Activated T-cell treated with anti-CD3 and anti-CD28 coated beads, Interleukin-2, amount 50 U/mL, for 72 hours (primary cell): ENCODE results near the gene JAZF1. TPM values are rescaled to one million over a fixed set of nuclear protein-coding genes. Genes with fewer than 3 reads are reported as not detected.

Source experiments
- ATAC-seq, 2 donors: fragments of 150-1000 bp; cut with Tn5 transposase; replicated peaks in 1 of 2; 2 replicates each; pipeline ENCODE4 v1.10.0; 2021; ENCODE audit warnings: moderate library complexity in 2 of 2, mild to moderate bottlenecking in 1 of 2
- DNase-seq, 2 donors: peaks; one replicate each; pipeline ENCODE4 v3.0.0; 2021 to 2022; ENCODE audit warnings: mixed read lengths in 1 of 2
- H3K27ac Mint-ChIP-seq: one replicate; pipeline ENCODE4 v1.8.0; 2022; ENCODE audit warnings: mild to moderate bottlenecking, moderate library complexity, mixed read lengths
- H3K27me3 Mint-ChIP-seq: one replicate; pipeline ENCODE4 v1.8.0; 2022; ENCODE audit warnings: low read depth, mixed read lengths
- H3K36me3 Mint-ChIP-seq, 2 donors: one replicate each; pipeline ENCODE4 v1.8.0; 2022; ENCODE audit warnings: mixed read lengths in 2 of 2, mild to moderate bottlenecking in 1 of 2; ENCODE audit not compliant: insufficient read depth in 2 of 2
- H3K4me1 Mint-ChIP-seq: one replicate; pipeline ENCODE4 v1.8.0; 2022; ENCODE audit warnings: low read depth, mixed read lengths
- H3K4me3 Mint-ChIP-seq, 2 donors: one replicate each; pipeline ENCODE4 v1.8.0; 2022; ENCODE audit warnings: mild to moderate bottlenecking in 2 of 2, mixed read lengths in 2 of 2, moderate library complexity in 2 of 2
- H3K9me3 Mint-ChIP-seq, 2 donors: one replicate each; pipeline ENCODE4 v1.8.0; 2022; ENCODE audit warnings: mixed read lengths in 2 of 2
- total RNA-seq, 2 donors: library from RNA; stranded (reverse); gene quantifications; one replicate each; pipeline ENCODE4 v1.2.3, GENCODE V29; 2022

JAZF1 gene
- total RNA-seq, 2 donors from 2014 or later = 4.3 to 7.9 TPM

GRCh38 chr7:28038175-28038797 lies 142.3 kb downstream of the JAZF1 start:
- no peak overlapping the region for H3K27ac Mint-ChIP-seq
- ATAC-seq = no peak
- peaks cover 55% of the 10 kb centered on the region for H3K27me3 Mint-ChIP-seq
- no peak overlapping the region for H3K4me3 Mint-ChIP-seq
- no peak for DNase-seq
- H3K9me3 Mint-ChIP-seq = peaks cover 3 to 4% of the 10 kb centered on the region in 2 donors
- peaks cover 47% of the 10 kb centered on the region for H3K4me1 Mint-ChIP-seq
- peaks cover 3 to 6% of the 10 kb centered on the region in 2 donors for H3K36me3 Mint-ChIP-seq

GRCh38 chr7:28037220-28038010 lies 143.2 kb downstream of the JAZF1 start:
- H3K27ac Mint-ChIP-seq = peak overlapping the region; percentile 77
- H3K27me3 Mint-ChIP-seq = peaks cover 55% of the 10 kb centered on the region
- H3K4me3 Mint-ChIP-seq = peak overlapping the region; percentile 30 to 60
- H3K36me3 Mint-ChIP-seq = peaks cover 3 to 4% of the 10 kb centered on the region in 2 donors
- peak; percentile 87 for ATAC-seq
- peak; percentile 34 to 45 for DNase-seq
- H3K4me1 Mint-ChIP-seq = peaks cover 46% of the 10 kb centered on the region
- peaks cover 3 to 4% of the 10 kb centered on the region in 2 donors for H3K9me3 Mint-ChIP-seq

GRCh38 chr7:28036696-28037095 lies 143.9 kb downstream of the JAZF1 start:
- Mint-ChIP-seq H3K36me3 (peaks cover under 1% of the 10 kb centered on the region in 2 donors), H3K27me3 (peaks cover 49% of the 10 kb centered on the region), H3K4me3 (peak overlapping the region; percentile 30 to 60), H3K4me1 (peaks cover 39% of the 10 kb centered on the region), H3K27ac (peak overlapping the region; percentile 77), H3K9me3 (peaks cover under 1% of the 10 kb centered on the region in 2 donors)
- peak; percentile 1 to 17 for ATAC-seq
- DNase-seq = no peak

DNA sequence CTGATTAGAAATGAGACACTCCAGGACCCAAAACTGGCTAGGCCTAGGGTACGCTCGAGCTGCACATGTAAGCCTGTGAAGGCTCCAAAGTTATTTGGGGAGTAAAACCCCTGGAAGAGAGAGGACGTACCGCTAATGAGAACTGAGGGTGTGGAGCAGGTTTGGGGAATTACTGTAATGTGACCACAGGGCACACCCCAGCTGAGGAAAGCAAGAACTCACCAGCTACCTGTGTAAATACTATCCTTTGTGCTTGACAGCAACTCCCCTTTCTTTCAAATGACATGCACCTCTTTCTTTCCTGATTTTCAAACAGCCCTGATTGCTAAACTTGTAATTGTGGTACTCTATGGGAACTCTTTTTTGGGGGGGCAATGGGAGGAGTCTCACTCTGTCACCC lies 147.2 kb downstream of the JAZF1 start:
- H3K4me3 Mint-ChIP-seq = no peak overlapping the region
- peaks cover 23% of the 10 kb centered on the region for H3K27me3 Mint-ChIP-seq
- no peak for ATAC-seq
- peaks cover 22% of the 10 kb centered on the region for H3K4me1 Mint-ChIP-seq
- DNase-seq = no peak
- no peak overlapping the region for H3K27ac Mint-ChIP-seq
- H3K9me3 Mint-ChIP-seq = no peaks in the 10 kb centered on the region
- no peaks in the 10 kb centered on the region for H3K36me3 Mint-ChIP-seq

DNA sequence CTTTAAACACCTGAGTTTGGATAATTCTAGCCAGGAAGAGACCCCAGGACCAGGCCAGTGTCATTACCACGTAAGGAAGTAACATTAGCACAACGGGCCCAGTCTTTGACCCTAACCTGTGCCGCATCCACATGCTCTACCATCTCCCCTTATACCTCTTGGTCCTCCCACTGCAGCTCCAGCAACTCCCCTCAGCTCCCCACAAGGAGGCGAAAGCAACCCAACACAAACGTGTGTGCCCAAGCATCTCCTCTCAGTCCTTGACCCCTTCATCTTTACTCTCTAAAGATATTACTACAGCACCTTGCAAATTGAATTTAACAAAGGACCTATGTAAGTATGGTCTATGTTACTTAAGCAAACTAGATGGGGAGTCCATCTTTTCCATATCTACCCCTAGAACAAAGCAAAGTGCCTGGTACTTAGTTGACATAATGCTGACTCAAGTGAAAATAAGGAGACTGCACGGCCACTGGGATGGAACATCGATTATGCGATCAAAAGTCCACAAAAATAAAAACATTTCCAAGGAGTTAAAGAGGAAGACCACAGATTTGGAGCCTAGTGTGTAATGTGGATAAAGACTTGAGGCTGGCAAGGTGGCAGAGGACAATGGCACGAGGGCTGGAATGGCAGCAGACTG lies 147.7 kb downstream of the JAZF1 start:
- Mint-ChIP-seq H3K4me1 (peaks cover 17% of the 10 kb centered on the region), H3K27ac (no peak overlapping the region), H3K27me3 (peaks cover 21% of the 10 kb centered on the region), H3K36me3 (no peaks in the 10 kb centered on the region), H3K4me3 (no peak overlapping the region), H3K9me3 (no peaks in the 10 kb centered on the region)
- ATAC-seq = no peak
- DNase-seq = no peak

- no peak for DNase-seq
- Mint-ChIP-seq H3K27me3 (peaks cover 7% of the 10 kb centered on the region), H3K27ac (no peak overlapping the region), H3K4me1 (no peaks in the 10 kb centered on the region), H3K4me3 (no peak overlapping the region), H3K9me3 (no peaks in the 10 kb centered on the region), H3K36me3 (no peaks in the 10 kb centered on the region)
- no peak for ATAC-seq
Measured at GRCh38 chr7:28029051-28029450, 151.5 kb downstream of the JAZF1 start.

- H3K4me3 Mint-ChIP-seq = no peak overlapping the region
- no peak for DNase-seq
- H3K9me3 Mint-ChIP-seq = no peaks in the 10 kb centered on the region
- H3K4me1 Mint-ChIP-seq = no peaks in the 10 kb centered on the region
- H3K27ac Mint-ChIP-seq = no peak overlapping the region
- no peak for ATAC-seq
- H3K36me3 Mint-ChIP-seq = no peaks in the 10 kb centered on the region
- H3K27me3 Mint-ChIP-seq = peaks cover 7% of the 10 kb centered on the region
Measured at GRCh38 chr7:28028471-28028870, 152.1 kb downstream of the JAZF1 start.

GRCh38 chr7:28026237-28026636 lies 154.4 kb downstream of the JAZF1 start:
- Mint-ChIP-seq H3K27me3 (no peaks in the 10 kb centered on the region), H3K4me1 (no peaks in the 10 kb centered on the region), H3K27ac (no peak overlapping the region), H3K36me3 (no peaks in the 10 kb centered on the region), H3K9me3 (no peaks in the 10 kb centered on the region), H3K4me3 (no peak overlapping the region)
- no peak for DNase-seq
- ATAC-seq = no peak

DNA sequence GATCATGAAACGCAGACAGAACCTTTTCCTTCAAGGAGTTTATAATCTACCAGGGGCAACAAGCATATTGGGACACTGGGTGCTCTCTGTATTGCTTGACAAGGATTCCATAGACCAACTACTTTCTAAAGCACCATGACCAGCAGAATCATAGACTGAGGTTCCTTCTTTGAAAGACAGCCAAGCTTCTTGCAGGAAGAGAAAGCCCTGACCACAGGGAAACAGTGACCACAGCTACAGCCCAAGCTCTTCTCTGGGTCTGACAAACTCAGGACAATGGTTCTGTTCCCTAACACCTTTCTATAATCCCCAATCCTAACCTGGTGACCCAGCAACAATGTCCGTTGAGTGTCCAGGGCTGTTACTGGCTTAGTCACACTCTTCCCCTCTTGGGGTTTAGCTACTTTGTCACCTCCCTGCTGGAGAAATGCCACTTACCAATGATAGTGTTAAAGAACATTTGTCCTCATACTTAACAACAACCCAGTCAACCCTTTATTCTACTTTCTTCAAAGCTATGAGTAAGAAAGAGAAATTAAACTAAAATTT lies 155.7 kb downstream of the JAZF1 start:
- H3K27ac Mint-ChIP-seq = no peak overlapping the region
- no peaks in the 10 kb centered on the region for H3K36me3 Mint-ChIP-seq
- H3K9me3 Mint-ChIP-seq = no peaks in the 10 kb centered on the region
- no peak for DNase-seq
- H3K4me3 Mint-ChIP-seq = no peak overlapping the region
- no peak for ATAC-seq
- no peaks in the 10 kb centered on the region for H3K4me1 Mint-ChIP-seq
- no peaks in the 10 kb centered on the region for H3K27me3 Mint-ChIP-seq

DNA sequence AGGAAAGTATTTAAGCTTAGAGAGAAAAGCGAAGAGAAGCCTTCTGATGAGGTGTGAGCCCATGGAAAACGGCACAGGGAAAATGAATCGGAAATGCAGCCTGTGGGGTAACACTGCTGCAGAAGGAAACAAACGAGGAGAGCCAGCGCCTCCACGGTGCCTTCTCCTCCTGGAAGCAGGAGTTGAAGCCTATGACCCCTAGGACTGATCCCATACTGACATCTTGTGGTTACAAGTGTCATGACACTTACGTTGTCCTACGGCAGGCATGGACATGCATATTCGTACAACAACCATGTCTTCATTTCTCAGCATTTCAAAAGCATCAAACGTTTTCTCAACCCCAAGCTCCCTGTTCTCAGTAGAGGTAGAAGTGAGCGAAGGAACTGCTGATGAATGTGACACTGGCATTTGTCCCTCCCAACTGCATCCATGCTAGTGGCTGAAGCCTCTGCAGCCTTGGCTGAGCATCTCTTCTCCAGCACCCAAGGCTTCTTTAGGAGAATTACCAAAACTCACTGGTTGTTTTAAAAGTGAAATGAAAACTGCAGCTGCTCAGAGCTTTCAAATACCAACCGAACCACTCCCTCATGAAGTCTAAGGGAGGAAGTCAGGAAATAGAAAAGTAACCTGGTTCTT lies 160.2 kb downstream of the JAZF1 start:
- Mint-ChIP-seq H3K4me1 (no peaks in the 10 kb centered on the region), H3K27me3 (no peaks in the 10 kb centered on the region), H3K27ac (no peak overlapping the region), H3K36me3 (no peaks in the 10 kb centered on the region), H3K4me3 (no peak overlapping the region), H3K9me3 (no peaks in the 10 kb centered on the region)
- ATAC-seq = peak; percentile 75 to 80
- peak; percentile 31 to 42 for DNase-seq

DNA sequence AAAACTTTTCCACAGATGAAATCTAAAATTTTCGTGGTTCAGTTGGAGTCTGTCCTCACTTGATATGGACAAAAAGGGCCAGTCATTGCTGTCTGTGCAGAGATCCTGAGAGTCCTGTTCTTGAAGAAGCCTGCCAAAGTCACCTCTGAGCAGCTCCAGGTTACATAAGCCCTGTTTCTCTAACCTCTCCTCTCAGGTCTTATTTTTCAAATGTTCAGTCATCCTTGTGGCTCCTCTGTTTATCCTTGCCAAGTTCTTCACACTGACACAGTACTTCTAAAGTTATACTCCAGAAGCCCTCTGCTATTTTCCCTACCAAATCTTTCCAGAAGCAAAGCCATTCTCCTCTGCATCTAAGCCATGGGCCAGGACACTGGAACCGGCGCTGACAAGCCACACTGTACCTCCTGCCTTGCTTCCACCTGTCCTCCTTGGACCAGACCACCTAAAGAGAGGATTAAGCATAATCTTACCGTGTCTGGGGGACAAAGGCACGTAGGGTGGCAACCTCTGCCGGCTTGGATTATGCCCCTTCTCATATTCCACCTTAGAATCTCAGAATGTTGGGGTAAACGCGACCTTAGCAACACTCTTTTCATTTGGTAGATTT lies 161.6 kb downstream of the JAZF1 start:
- H3K27ac Mint-ChIP-seq = no peak overlapping the region
- DNase-seq (no peak), ATAC-seq (no peak)
- H3K9me3 Mint-ChIP-seq = peaks cover 3 to 7% of the 10 kb centered on the region in 2 donors
- H3K4me3 Mint-ChIP-seq = no peak overlapping the region
- no peaks in the 10 kb centered on the region for H3K27me3 Mint-ChIP-seq
- no peaks in the 10 kb centered on the region for H3K4me1 Mint-ChIP-seq
- H3K36me3 Mint-ChIP-seq = peaks cover 6 to 9% of the 10 kb centered on the region in 2 donors

DNA sequence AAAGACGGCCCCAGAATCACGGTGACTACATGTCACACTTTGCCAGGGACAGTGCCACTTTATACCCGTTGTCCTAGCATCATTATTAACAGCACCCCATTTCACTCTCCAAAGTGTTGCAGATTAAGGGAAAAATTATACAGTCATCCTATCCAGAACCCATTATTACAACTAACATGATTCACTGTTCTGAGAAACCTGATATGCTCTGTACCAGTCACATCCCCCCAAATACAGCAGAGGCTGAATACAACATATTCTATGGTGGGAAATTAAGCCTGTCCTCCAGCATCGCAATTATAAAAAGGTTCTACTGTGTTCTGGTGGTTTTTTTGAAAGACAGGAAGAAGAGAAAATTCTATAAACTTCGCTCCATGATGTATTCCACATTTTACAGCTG lies 162.1 kb downstream of the JAZF1 start:
- Mint-ChIP-seq H3K4me3 (no peak overlapping the region), H3K27me3 (no peaks in the 10 kb centered on the region), H3K9me3 (peaks cover 3 to 7% of the 10 kb centered on the region in 2 donors), H3K27ac (no peak overlapping the region), H3K36me3 (peaks cover 6 to 11% of the 10 kb centered on the region in 2 donors), H3K4me1 (no peaks in the 10 kb centered on the region)
- DNase-seq (no peak), ATAC-seq (no peak)
